PC-9 (cell line): ENCODE results near the gene ST6GALNAC2. TPM values are rescaled to one million over a fixed set of nuclear protein-coding genes. Genes with fewer than 3 reads are reported as not detected.

Experiments used
- BruUV-seq: library from RNA; stranded (reverse); fragments of 400-500 nt; replicated peaks from 2 replicates; lab custom pipeline; 2021; lab: Mats Ljungman, UMichigan
- CTCF ChIA-PET: fragments of 300-600 bp; sonication (Branson Sonifier 250); formaldehyde crosslinking; loops from one replicate; lab custom pipeline; 2022; ENCODE audit warnings: antibody characterized with exemption; lab: Charles Lee
- POLR2A ChIA-PET: fragments of 300-600 bp; sonication (Branson Sonifier 250); formaldehyde crosslinking; loops from one replicate; lab custom pipeline; 2022; ENCODE audit warnings: antibody characterized with exemption; ENCODE audit not compliant: unreplicated experiment; lab: Charles Lee
- DNase-seq, 2 experiments: peaks; one replicate each; pipeline versions ENCODE4 v3.0.0 to v3.0.0-alpha.2; 2015 to 2022; ENCODE audit warnings: mixed read lengths in 1 of 2
- H2AFZ ChIP-seq: fragments of 200-600 bp; sonication (generic); 2 replicates; pipeline ENCODE4 v1.8.1; 2017; ENCODE audit warnings: antibody characterized with exemption
- H3F3A ChIP-seq: fragments of 200-600 bp; sonication (generic); 2 replicates; pipeline ENCODE4 v1.8.1; 2017; ENCODE audit warnings: antibody characterized with exemption, mild to moderate bottlenecking, low read depth; ENCODE audit not compliant: insufficient read depth
- H3K27ac ChIP-seq: fragments of 200-600 bp; sonication (generic); 2 replicates; pipeline ENCODE4 v1.6.1; 2016; ENCODE audit warnings: mixed run types
- H3K27me3 ChIP-seq: fragments of 200-600 bp; sonication (generic); 2 replicates; pipeline ENCODE4 v1.6.1; 2016; ENCODE audit warnings: low read depth, mixed run types; ENCODE audit not compliant: insufficient read depth
- H3K36me3 ChIP-seq: fragments of 200-600 bp; sonication (generic); 2 replicates; pipeline ENCODE4 v1.6.1; 2016; ENCODE audit warnings: low read depth, mixed run types
- H3K4me1 ChIP-seq: fragments of 200-600 bp; sonication (generic); replicated peaks from 2 replicates; pipeline ENCODE4 v1.6.1; 2016; ENCODE audit warnings: mixed run types; ENCODE audit not compliant: insufficient read depth
- H3K4me2 ChIP-seq: fragments of 200-600 bp; sonication (generic); 2 replicates; pipeline ENCODE4 v1.6.1; 2017; ENCODE audit warnings: mixed run types
- H3K4me3 ChIP-seq: fragments of 200-600 bp; sonication (generic); 2 replicates; pipeline ENCODE4 v1.6.1; 2016; ENCODE audit warnings: mixed run types
- H3K79me2 ChIP-seq: fragments of 200-600 bp; sonication (generic); 2 replicates; pipeline ENCODE4 v1.6.1; 2017; ENCODE audit warnings: low read depth, mixed run types
- H3K9me2 ChIP-seq: fragments of 200-600 bp; sonication (generic); 2 replicates; pipeline ENCODE4 v1.8.1; 2017; ENCODE audit warnings: mild to moderate bottlenecking; ENCODE audit not compliant: insufficient read depth
- H3K9me3 ChIP-seq: fragments of 200-600 bp; sonication (generic); 2 replicates; pipeline ENCODE4 v1.8.1; 2016; ENCODE audit warnings: low read depth; ENCODE audit not compliant: insufficient read depth
- H4K20me1 ChIP-seq: fragments of 200-600 bp; sonication (generic); 2 replicates; pipeline ENCODE4 v1.8.1; 2017; ENCODE audit not compliant: insufficient read depth
- EZH2 ChIP-seq: fragments of 200-600 bp; sonication (generic); IDR thresholded peaks from 2 replicates; pipeline ENCODE4 v1.8.0; 2017; ENCODE audit warnings: antibody characterized with exemption, low read depth
- intact Hi-C: fragments of 100-400 bp; cut with micrococcal nuclease; formaldehyde crosslinking; loops from one replicate; pipeline ENCODE4 v1.10.0; 2022; ENCODE audit not compliant: unreplicated experiment
- total RNA-seq: library from RNA; stranded (reverse); gene quantifications from 2 replicates; pipeline ENCODE4 v1.2.3, GENCODE V29; 2021
- TF ChIP-seq, protein P1 (sequence below): fragments of 200-600 bp; sonication (generic); conservative IDR thresholded peaks from 2 replicates; pipeline ENCODE4 v1.6.1; 2017; ENCODE audit warnings: mixed run types, antibody characterized with exemption, mild to moderate bottlenecking, moderate library complexity

ST6GALNAC2 gene
- total RNA-seq, 1 experiment from 2014 or later: 15.5 TPM

- no peaks in the 10 kb centered on the region for H3K9me3 ChIP-seq
- CTCF ChIA-PET: interaction anchor here (0.6 to 1.2 kb wide), 5 partner anchors 12 to 973 kb away, joined by 3 to 10 read pairs (median 4); no protein-coding TSS in a partner anchor
- no peaks in the 10 kb centered on the region for H3K9me2 ChIP-seq
- POLR2A ChIA-PET: interaction anchor here (0.6 kb wide), 2 partner anchors 9 to 19 kb away, joined by 4 to 8 read pairs; no protein-coding TSS in a partner anchor
- peak overlapping the region; percentile 75 for H3K4me2 ChIP-seq
- H3F3A ChIP-seq: no peaks in the 10 kb centered on the region; the same call in 1 of the 2 replicates
- intact Hi-C loops: no loop called here
- no peaks in the 10 kb centered on the region for H3K79me2 ChIP-seq
- TF ChIP-seq EZH2: no peak
- TF ChIP-seq, protein P1, sequence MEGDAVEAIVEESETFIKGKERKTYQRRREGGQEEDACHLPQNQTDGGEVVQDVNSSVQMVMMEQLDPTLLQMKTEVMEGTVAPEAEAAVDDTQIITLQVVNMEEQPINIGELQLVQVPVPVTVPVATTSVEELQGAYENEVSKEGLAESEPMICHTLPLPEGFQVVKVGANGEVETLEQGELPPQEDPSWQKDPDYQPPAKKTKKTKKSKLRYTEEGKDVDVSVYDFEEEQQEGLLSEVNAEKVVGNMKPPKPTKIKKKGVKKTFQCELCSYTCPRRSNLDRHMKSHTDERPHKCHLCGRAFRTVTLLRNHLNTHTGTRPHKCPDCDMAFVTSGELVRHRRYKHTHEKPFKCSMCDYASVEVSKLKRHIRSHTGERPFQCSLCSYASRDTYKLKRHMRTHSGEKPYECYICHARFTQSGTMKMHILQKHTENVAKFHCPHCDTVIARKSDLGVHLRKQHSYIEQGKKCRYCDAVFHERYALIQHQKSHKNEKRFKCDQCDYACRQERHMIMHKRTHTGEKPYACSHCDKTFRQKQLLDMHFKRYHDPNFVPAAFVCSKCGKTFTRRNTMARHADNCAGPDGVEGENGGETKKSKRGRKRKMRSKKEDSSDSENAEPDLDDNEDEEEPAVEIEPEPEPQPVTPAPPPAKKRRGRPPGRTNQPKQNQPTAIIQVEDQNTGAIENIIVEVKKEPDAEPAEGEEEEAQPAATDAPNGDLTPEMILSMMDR: no peak
- BruUV-seq: TSS peak; percentile 55
- no peaks in the 10 kb centered on the region for H3K36me3 ChIP-seq
- H2AFZ ChIP-seq: peak overlapping the region; percentile 48; the same call in 1 of the 2 replicates
- peak overlapping the region; percentile 38; the same call in 1 of the 2 replicates for H3K4me3 ChIP-seq
- peak; percentile 83 to 89 for DNase-seq
- H3K27ac ChIP-seq: no peak overlapping the region
- peaks cover 4% of the 10 kb centered on the region; the same call in 1 of the 2 replicates for H3K4me1 ChIP-seq
- no peaks in the 10 kb centered on the region for H4K20me1 ChIP-seq
- H3K27me3 ChIP-seq: no peaks in the 10 kb centered on the region
These were observed 45.0 kb downstream of the ST6GALNAC2 start for GRCh38 chr17:76540381-76541300.

GRCh38 chr17:76539631-76540271, 45.9 kb downstream of the ST6GALNAC2 start, which contains the start of gene PRCD:
Gene PRCD (plus strand): TSS chr17:76540044. CDS start chr17:76540142, 98 bp downstream.
- H3K9me3 ChIP-seq: no peaks in the 10 kb centered on the region
- ChIA-PET POLR2A (no interaction called here), CTCF (interaction anchor here (1.0 to 1.2 kb wide), 2 partner anchors 12 to 92 kb away, joined by 3 to 4 read pairs; no protein-coding TSS in a partner anchor)
- no peaks in the 10 kb centered on the region for H3K9me2 ChIP-seq
- intact Hi-C loops: no loop called here
- no peaks in the 10 kb centered on the region for H4K20me1 ChIP-seq
- H3F3A ChIP-seq: peaks cover 8% of the 10 kb centered on the region; the same call in 1 of the 2 replicates
- H3K27ac ChIP-seq: no peak within 1 kb of the TSS
- peaks cover 13% of the 10 kb centered on the region for H3K4me1 ChIP-seq
- no peaks in the 10 kb centered on the region for H3K79me2 ChIP-seq
- H3K4me2 ChIP-seq: peak within 1 kb of the TSS; percentile 75
- BruUV-seq: no TSS peak
- TF ChIP-seq, protein P1: no peak
- TF ChIP-seq EZH2: no peak
- no peaks in the 10 kb centered on the region for H3K36me3 ChIP-seq
- no peak for DNase-seq
- H3K27me3 ChIP-seq: no peaks in the 10 kb centered on the region
- peak within 1 kb of the TSS; percentile 48; the same call in 1 of the 2 replicates for H2AFZ ChIP-seq
- peak within 1 kb of the TSS; percentile 38; the same call in 1 of the 2 replicates for H3K4me3 ChIP-seq

DNA sequence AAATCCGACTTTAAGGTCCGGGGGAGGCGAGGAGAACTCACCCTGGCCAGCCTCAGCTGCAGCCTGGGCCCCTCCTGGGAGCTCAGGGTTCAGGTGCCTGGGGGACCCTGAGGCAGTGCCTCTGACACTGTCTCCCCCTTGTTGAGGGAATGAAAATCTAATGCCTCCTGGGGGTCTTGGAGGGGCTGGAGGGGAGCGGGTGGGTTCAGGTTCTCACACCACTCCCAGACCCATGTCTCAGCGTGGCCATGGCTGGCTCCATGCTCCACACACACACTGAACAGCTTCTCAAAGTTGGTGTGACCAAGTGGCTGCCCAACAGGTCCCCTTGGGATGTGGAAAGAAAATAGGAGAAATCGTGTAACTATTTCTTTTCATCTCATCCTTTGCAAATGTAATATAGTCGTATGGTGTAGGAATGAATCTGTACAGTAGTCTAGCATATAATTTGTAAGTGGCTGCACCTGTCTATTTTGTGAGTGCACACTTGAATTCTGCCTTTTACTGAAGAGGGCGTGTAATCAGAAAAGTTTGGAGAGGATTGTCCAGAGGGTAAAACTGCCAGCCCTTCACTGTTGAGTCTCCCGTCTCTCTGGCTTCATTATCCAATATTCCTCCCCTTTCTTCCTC, 46.6 kb downstream of the ST6GALNAC2 start:
- peaks cover 16% of the 10 kb centered on the region for H3K4me1 ChIP-seq
- H3K4me2 ChIP-seq: no peak overlapping the region
- DNase-seq: no peak
- intact Hi-C loops: no loop called here
- POLR2A ChIA-PET: no interaction called here
- CTCF ChIA-PET: interaction anchor here (1.0 kb wide), 1 partner anchor 93 kb away, joined by 3 read pairs; no protein-coding TSS in a partner anchor
- TF ChIP-seq EZH2: no peak
- TF ChIP-seq, protein P1: no peak
- no peaks in the 10 kb centered on the region for H3K36me3 ChIP-seq
- H2AFZ ChIP-seq: no peak overlapping the region
- no peaks in the 10 kb centered on the region for H3K9me3 ChIP-seq
- BruUV-seq: no TSS peak
- no peaks in the 10 kb centered on the region for H3K79me2 ChIP-seq
- H4K20me1 ChIP-seq: no peaks in the 10 kb centered on the region
- no peak overlapping the region for H3K4me3 ChIP-seq
- H3K27me3 ChIP-seq: no peaks in the 10 kb centered on the region
- H3K9me2 ChIP-seq: no peaks in the 10 kb centered on the region
- peaks cover 8% of the 10 kb centered on the region; the same call in 1 of the 2 replicates for H3F3A ChIP-seq
- H3K27ac ChIP-seq: no peak overlapping the region
